Sigmoid colon (tissue), 4 donors: ENCODE measurements around the gene SLC28A1.

Source experiments
- POLR2A ChIP-seq, 2 donors: fragments of 450-650 bp; IDR thresholded peaks; one replicate each; pipeline ENCODE4 v1.6.1; 2016; ENCODE audit warnings: antibody characterized with exemption in 2 of 2, mild to moderate bottlenecking in 2 of 2, moderate library complexity in 2 of 2
- POLR2AphosphoS5 ChIP-seq, 4 donors: sonication (generic); formaldehyde crosslinking; IDR thresholded peaks; one replicate each; pipeline ENCODE4 v1.6.1; 2017; ENCODE audit warnings: antibody characterized with exemption in 4 of 4
- TF ChIP-seq, protein P1 (sequence below), 4 experiments: fragments of 450-650 bp in 3 of 4; fragments of 200-600 bp in 1 of 4; IDR thresholded peaks; one replicate each; pipeline ENCODE4 v1.5.1; 2016 to 2019; ENCODE audit warnings: antibody characterized with exemption in 4 of 4, mild to moderate bottlenecking in 3 of 4, moderate library complexity in 2 of 4

DNA sequence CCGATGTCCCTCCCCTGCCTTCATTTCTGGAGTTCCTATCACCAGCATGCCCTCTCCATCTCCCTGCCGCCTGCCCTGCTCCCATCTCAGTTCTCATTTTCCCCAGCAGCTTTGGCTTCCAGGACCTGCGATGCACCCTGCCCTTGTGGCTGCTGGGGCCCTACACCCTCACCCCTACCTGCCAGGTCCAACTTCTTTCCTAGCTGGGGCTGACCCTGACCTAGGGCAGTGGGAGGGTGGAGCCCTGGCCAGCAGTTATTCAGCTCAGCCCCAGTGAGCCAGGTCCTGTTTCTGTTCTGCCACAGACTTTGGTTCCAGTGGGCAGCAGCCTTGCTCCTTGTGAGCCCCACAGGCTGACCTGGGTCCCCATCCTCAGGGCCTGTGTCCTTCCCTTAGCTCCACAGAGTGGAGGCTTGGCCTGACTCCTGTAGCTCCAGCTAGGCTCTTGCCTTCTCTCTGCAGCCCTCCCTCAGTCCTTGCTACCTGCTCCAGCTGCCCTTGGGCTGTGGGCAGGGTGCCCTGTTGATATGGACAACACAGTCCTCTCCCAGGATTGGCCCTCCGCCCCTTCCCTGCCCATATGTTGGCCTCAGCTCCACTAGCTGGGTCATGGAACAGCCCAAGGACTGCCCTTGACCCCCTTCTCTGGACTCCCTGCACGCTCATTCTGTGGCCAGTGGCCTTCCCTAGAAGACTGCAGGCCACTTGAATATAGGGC, 62.5 kb downstream of the SLC28A1 start:
- TF ChIP-seq, protein P1, sequence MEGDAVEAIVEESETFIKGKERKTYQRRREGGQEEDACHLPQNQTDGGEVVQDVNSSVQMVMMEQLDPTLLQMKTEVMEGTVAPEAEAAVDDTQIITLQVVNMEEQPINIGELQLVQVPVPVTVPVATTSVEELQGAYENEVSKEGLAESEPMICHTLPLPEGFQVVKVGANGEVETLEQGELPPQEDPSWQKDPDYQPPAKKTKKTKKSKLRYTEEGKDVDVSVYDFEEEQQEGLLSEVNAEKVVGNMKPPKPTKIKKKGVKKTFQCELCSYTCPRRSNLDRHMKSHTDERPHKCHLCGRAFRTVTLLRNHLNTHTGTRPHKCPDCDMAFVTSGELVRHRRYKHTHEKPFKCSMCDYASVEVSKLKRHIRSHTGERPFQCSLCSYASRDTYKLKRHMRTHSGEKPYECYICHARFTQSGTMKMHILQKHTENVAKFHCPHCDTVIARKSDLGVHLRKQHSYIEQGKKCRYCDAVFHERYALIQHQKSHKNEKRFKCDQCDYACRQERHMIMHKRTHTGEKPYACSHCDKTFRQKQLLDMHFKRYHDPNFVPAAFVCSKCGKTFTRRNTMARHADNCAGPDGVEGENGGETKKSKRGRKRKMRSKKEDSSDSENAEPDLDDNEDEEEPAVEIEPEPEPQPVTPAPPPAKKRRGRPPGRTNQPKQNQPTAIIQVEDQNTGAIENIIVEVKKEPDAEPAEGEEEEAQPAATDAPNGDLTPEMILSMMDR (IDR thresholded peaks at IDR 0.05): no peak
- TF ChIP-seq POLR2A (IDR thresholded peaks at IDR 0.05) (no peak), POLR2AphosphoS5 (IDR thresholded peaks at IDR 0.05) (no peak)
